CD14-positive monocyte (primary cell): ENCODE results near the gene FRMD4A. TPM values are rescaled to one million over a fixed set of nuclear protein-coding genes. Genes with fewer than 3 reads are reported as not detected.

Source experiments
- DNase-seq, 3 donors: peaks; one replicate each; pipeline ENCODE4 v3.0.0-alpha.2; 2011 to 2022
- H2AFZ ChIP-seq: 2 replicates; pipeline ENCODE4 v1.6.0; 2012; ENCODE audit warnings: mild to moderate bottlenecking, low read depth, low read length, inconsistent platforms; ENCODE audit not compliant: insufficient read depth, poor library complexity, severe bottlenecking
- H3K27ac ChIP-seq, 2 donors: 1 replicate in 1 of 2; 2 replicates in 1 of 2; pipeline ENCODE4 v1.5.1; 2012 to 2013; ENCODE audit warnings: low read length in 2 of 2, control low read depth in 1 of 2, inconsistent platforms in 1 of 2, low read depth in 1 of 2, mild to moderate bottlenecking in 1 of 2
- H3K27me3 ChIP-seq, 2 donors: one replicate each; pipeline versions ENCODE4 v1.6.0 to v1.6.1; 2011 to 2013; ENCODE audit warnings: low read length in 2 of 2; ENCODE audit not compliant: control insufficient read depth in 2 of 2, insufficient read depth in 2 of 2
- H3K36me3 ChIP-seq, 2 donors: replicated peaks in 1 of 2; 1 replicate in 1 of 2; 2 replicates in 1 of 2; pipeline versions ENCODE4 v1.5.1 to v1.6.1; 2012 to 2013; ENCODE audit warnings: low read length in 2 of 2, control low read depth in 1 of 2, inconsistent platforms in 1 of 2, mild to moderate bottlenecking in 1 of 2; ENCODE audit not compliant: insufficient read depth in 2 of 2, control insufficient read depth in 1 of 2
- H3K4me1 ChIP-seq, 2 donors: 1 replicate in 1 of 2; 2 replicates in 1 of 2; pipeline versions ENCODE4 v1.5.1 to v1.6.1; 2012 to 2013; ENCODE audit warnings: low read length in 2 of 2, control low read depth in 1 of 2, inconsistent platforms in 1 of 2, mild to moderate bottlenecking in 1 of 2, moderate library complexity in 1 of 2; ENCODE audit not compliant: insufficient read depth in 2 of 2, control insufficient read depth in 1 of 2
- H3K4me2 ChIP-seq: replicated peaks from 2 replicates; pipeline ENCODE3; 2012; ENCODE audit warnings: low read length, moderate library complexity, mild to moderate bottlenecking; ENCODE audit not compliant: poor library complexity, severe bottlenecking; ENCODE audit errors: extremely low read depth
- H3K4me3 ChIP-seq, 3 experiments: fragments of 200-600 bp in 1 of 3; sonication (generic) in 1 of 3; replicated peaks in 1 of 3; 1 replicate in 2 of 3; 2 replicates in 1 of 3; pipeline ENCODE4 v1.5.1; 2011 to 2013; ENCODE audit warnings: low read length in 3 of 3, mild to moderate bottlenecking in 3 of 3, control low read depth in 2 of 3, low read depth in 2 of 3, inconsistent platforms in 1 of 3, moderate library complexity in 1 of 3
- H3K79me2 ChIP-seq: 2 replicates; pipeline ENCODE4 v1.6.0; 2012; ENCODE audit warnings: mild to moderate bottlenecking, control low read depth, inconsistent platforms, low read length, moderate library complexity; ENCODE audit not compliant: insufficient read depth
- H3K9ac ChIP-seq: 2 replicates; pipeline ENCODE4 v1.6.0; 2017; ENCODE audit warnings: low read length, mild to moderate bottlenecking; ENCODE audit not compliant: insufficient read depth, poor library complexity, severe bottlenecking
- H3K9me3 ChIP-seq, 2 donors: replicated peaks in 1 of 2; 1 replicate in 1 of 2; 2 replicates in 1 of 2; pipeline versions ENCODE4 v1.5.1 to v1.6.1; 2012 to 2013; ENCODE audit warnings: low read length in 2 of 2, control low read depth in 1 of 2; ENCODE audit not compliant: control insufficient read depth in 1 of 2, insufficient read depth in 1 of 2
- H4K20me1 ChIP-seq: 2 replicates; pipeline ENCODE4 v1.6.0; 2012; ENCODE audit warnings: mild to moderate bottlenecking, low read length, control low read depth, moderate library complexity; ENCODE audit not compliant: insufficient read depth
- H3K27ac Mint-ChIP-seq, 7 donors: one replicate each; pipeline ENCODE4 v1.8.0; 2020; ENCODE audit warnings: mild to moderate bottlenecking in 7 of 7, mixed read lengths in 7 of 7, moderate library complexity in 6 of 7, inconsistent platforms in 2 of 7
- H3K27me3 Mint-ChIP-seq, 3 donors: one replicate each; pipeline ENCODE4 v1.8.0; 2021 to 2022; ENCODE audit warnings: low read depth in 3 of 3, mild to moderate bottlenecking in 3 of 3, mixed read lengths in 3 of 3, moderate library complexity in 3 of 3, inconsistent platforms in 1 of 3
- H3K36me3 Mint-ChIP-seq, 2 donors: one replicate each; pipeline ENCODE4 v1.8.0; 2020; ENCODE audit warnings: mixed read lengths in 2 of 2, inconsistent platforms in 1 of 2, mild to moderate bottlenecking in 1 of 2
- H3K4me1 Mint-ChIP-seq: one replicate; pipeline ENCODE4 v1.8.0; 2020; ENCODE audit warnings: mild to moderate bottlenecking, mixed read lengths
- H3K4me3 Mint-ChIP-seq, 2 donors: one replicate each; pipeline ENCODE4 v1.8.0; 2020; ENCODE audit warnings: mild to moderate bottlenecking in 2 of 2, mixed read lengths in 2 of 2, moderate library complexity in 1 of 2
- H3K9me3 Mint-ChIP-seq, 7 donors: one replicate each; pipeline ENCODE4 v1.8.0; 2020 to 2022; ENCODE audit warnings: mixed read lengths in 7 of 7, mild to moderate bottlenecking in 6 of 7, moderate library complexity in 6 of 7, inconsistent platforms in 2 of 7
- WGBS: methylation state at CpG from one replicate; pipeline ENCODE4 v1.1.5; 2013; ENCODE audit warnings: missing lambda C conversion rate; ENCODE audit not compliant: insufficient coverage; 5-methylcytosine and 5-hydroxymethylcytosine counted together
- intact Hi-C, 2 donors: fragments of 100-400 bp; cut with micrococcal nuclease; formaldehyde crosslinking; loops; one replicate each; pipeline versions ENCODE4 v1.15.0 to v1.15.1; 2023
- polyA plus RNA-seq, 3 donors: library from polyadenylated mRNA; depleted of rRNA in 1 of 3; unstranded in 2 of 3; stranded (reverse) in 1 of 3; fragments of 300-500 nt in 2 of 3; fragments of >200 nt in 1 of 3; fragmentation: Illumina TruSeq in 2 of 3; gene quantifications; 1 replicate in 2 of 3; 2 replicates in 1 of 3; pipeline ENCODE4 v1.2.3, GENCODE V29; 2012 to 2021
- TF ChIP-seq, protein P1 (sequence below): fragments of 200-600 bp; IDR thresholded peaks from one replicate; pipeline ENCODE4 v1.8.0; 2022; ENCODE audit warnings: antibody characterized with exemption, mild to moderate bottlenecking

Gene FRMD4A
- polyA plus RNA-seq, 3 donors, result 0.12 TPM; not detected in 2

DNA sequence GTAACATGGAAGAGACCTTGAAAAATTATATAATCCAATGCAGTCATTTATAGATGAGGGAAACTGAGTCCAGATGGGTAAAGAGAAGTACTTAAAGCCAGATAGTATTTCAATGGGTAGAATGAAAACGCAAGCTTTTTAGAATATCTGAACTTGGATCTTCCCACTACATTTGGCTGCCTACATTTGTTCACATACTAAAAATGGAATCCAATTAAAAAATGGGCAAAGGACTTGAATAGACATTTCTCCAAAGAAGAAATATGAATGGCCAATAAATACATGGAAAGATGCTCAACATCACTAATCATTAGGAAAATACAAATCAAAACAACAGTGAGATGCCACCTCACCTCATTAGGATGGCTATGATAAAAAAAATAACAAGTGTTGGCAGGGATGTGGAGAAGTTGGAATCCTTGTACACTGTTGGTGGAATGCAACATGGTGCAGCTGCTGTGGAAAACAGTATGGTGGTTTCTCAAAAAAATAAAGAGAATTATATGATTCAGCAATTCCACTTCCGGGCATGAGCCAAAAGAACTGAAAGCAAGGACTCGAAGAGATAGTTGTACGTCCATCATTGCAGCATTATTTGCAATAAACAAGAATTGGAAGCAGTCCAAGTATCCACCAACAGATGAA is 188.0 kb downstream of the FRMD4A start:
- TF ChIP-seq, protein P1, sequence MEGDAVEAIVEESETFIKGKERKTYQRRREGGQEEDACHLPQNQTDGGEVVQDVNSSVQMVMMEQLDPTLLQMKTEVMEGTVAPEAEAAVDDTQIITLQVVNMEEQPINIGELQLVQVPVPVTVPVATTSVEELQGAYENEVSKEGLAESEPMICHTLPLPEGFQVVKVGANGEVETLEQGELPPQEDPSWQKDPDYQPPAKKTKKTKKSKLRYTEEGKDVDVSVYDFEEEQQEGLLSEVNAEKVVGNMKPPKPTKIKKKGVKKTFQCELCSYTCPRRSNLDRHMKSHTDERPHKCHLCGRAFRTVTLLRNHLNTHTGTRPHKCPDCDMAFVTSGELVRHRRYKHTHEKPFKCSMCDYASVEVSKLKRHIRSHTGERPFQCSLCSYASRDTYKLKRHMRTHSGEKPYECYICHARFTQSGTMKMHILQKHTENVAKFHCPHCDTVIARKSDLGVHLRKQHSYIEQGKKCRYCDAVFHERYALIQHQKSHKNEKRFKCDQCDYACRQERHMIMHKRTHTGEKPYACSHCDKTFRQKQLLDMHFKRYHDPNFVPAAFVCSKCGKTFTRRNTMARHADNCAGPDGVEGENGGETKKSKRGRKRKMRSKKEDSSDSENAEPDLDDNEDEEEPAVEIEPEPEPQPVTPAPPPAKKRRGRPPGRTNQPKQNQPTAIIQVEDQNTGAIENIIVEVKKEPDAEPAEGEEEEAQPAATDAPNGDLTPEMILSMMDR, result no peak
- no peak for DNase-seq
- H3K36me3 ChIP-seq, result no peaks in the 10 kb centered on the region
- no peaks in the 10 kb centered on the region for H4K20me1 ChIP-seq
- H2AFZ ChIP-seq, result no peak overlapping the region
- H3K4me1 ChIP-seq, result no peaks in the 10 kb centered on the region
- H3K27me3 ChIP-seq, result peaks cover 0 to 3% of the 10 kb centered on the region in 2 donors
- no peak overlapping the region for H3K27ac ChIP-seq
- H3K9ac ChIP-seq, result no peak overlapping the region
- peaks cover 2 to 10% (median 6%) of the 10 kb centered on the region in 3 donors for H3K27me3 Mint-ChIP-seq
- no peaks in the 10 kb centered on the region for H3K79me2 ChIP-seq
- H3K4me3 Mint-ChIP-seq, result no peak overlapping the region
- no peaks in the 10 kb centered on the region for H3K36me3 Mint-ChIP-seq
- no peak overlapping the region for H3K4me2 ChIP-seq
- H3K9me3 Mint-ChIP-seq, result peaks cover 0 to 3% (median 0%) of the 10 kb centered on the region in 7 donors
- WGBS, result no CpG with 5 or more reads among the region's 4 CpGs
- intact Hi-C loops, result no loop called here
- H3K4me1 Mint-ChIP-seq, result no peaks in the 10 kb centered on the region
- no peaks in the 10 kb centered on the region for H3K9me3 ChIP-seq
- H3K4me3 ChIP-seq, result no peak overlapping the region
- no peak overlapping the region for H3K27ac Mint-ChIP-seq

DNA sequence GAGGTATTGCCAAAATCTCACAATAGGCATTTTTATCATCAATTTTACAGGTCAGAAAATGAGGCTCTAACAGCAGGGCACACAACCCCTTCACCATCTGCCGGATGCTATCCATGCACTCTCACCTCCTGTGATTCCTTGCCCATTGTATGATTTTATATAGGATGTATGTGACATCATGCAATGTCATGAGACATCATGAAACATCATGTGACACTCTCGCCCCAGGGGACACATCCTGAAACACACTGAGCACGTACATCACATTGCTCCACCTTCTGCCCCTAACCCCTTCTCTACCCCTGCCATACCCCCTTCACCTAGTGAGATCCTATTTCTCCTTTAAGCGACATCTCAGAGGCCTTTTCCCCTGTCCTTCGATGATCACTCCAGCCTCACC is 189.4 kb downstream of the FRMD4A start:
- Mint-ChIP-seq H3K9me3 (peaks cover 0 to 2% (median 0%) of the 10 kb centered on the region in 7 donors), H3K36me3 (no peaks in the 10 kb centered on the region), H3K4me3 (no peak overlapping the region), H3K27ac (no peak overlapping the region), H3K4me1 (no peaks in the 10 kb centered on the region), H3K27me3 (peaks cover 2 to 12% (median 3%) of the 10 kb centered on the region in 3 donors)
- Histone ChIP-seq H3K4me3 (no peak overlapping the region), H3K9me3 (no peaks in the 10 kb centered on the region), H3K4me1 (no peaks in the 10 kb centered on the region), H3K27me3 (peaks cover 0 to 3% of the 10 kb centered on the region in 2 donors), H3K79me2 (no peaks in the 10 kb centered on the region), H4K20me1 (no peaks in the 10 kb centered on the region), H3K9ac (no peak overlapping the region), H3K4me2 (no peak overlapping the region), H3K27ac (no peak overlapping the region), H2AFZ (no peak overlapping the region), H3K36me3 (no peaks in the 10 kb centered on the region)
- intact Hi-C loops, result no loop called here
- 91% methylated on average over 4 of the region's 5 CpGs for WGBS
- no peak for DNase-seq
- TF ChIP-seq, protein P1, result no peak
